Fibroblast of pulmonary artery (primary cell): ENCODE results near the gene ARHGAP27.
"Not testable (repeated sequence)": the region's sequence is repeated elsewhere in the genome, so short reads cannot be mapped to it uniquely, and the experiment has no call there.

ENCODE experiments used
- DNase-seq: peaks from one replicate; pipeline ENCODE4 v3.0.0-alpha.2; 2010; ENCODE audit warnings: low read depth
- H3K4me3 ChIP-seq: replicated peaks from 2 replicates; pipeline ENCODE4 v1.5.1; 2011; ENCODE audit warnings: low read depth, mild to moderate bottlenecking, control low read depth, low read length, moderate library complexity
- TF ChIP-seq, protein P1 (sequence below): IDR thresholded peaks from 2 replicates; pipeline ENCODE4 v1.5.1; 2011; ENCODE audit warnings: mild to moderate bottlenecking, control low read depth, low read length, inconsistent platforms; ENCODE audit errors: missing control alignments

The ARHGAP27 gene

DNA sequence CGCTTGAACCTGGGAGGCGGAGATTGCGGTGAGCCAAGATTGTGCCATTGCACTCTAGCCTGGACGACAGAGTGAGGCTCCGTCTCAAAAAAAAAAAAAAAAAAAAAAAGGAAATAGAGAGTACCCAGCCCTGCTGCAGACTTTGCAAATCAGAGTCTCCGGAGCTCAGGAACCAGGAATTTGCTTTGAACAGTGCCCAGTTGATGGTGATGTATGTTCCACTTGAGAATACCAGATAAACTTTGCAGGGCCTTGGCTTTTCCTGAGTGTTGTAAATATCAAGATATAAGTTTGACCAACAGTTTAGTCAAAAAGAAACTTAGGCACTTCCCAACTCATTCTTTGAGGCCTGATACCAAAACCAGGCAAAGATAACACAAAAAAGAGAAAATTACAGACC lies 85.2 kb downstream of the ARHGAP27 start:
- H3K4me3 ChIP-seq: no peak overlapping the region
- TF ChIP-seq, protein P1, sequence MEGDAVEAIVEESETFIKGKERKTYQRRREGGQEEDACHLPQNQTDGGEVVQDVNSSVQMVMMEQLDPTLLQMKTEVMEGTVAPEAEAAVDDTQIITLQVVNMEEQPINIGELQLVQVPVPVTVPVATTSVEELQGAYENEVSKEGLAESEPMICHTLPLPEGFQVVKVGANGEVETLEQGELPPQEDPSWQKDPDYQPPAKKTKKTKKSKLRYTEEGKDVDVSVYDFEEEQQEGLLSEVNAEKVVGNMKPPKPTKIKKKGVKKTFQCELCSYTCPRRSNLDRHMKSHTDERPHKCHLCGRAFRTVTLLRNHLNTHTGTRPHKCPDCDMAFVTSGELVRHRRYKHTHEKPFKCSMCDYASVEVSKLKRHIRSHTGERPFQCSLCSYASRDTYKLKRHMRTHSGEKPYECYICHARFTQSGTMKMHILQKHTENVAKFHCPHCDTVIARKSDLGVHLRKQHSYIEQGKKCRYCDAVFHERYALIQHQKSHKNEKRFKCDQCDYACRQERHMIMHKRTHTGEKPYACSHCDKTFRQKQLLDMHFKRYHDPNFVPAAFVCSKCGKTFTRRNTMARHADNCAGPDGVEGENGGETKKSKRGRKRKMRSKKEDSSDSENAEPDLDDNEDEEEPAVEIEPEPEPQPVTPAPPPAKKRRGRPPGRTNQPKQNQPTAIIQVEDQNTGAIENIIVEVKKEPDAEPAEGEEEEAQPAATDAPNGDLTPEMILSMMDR: no peak
- no peak for DNase-seq

DNA sequence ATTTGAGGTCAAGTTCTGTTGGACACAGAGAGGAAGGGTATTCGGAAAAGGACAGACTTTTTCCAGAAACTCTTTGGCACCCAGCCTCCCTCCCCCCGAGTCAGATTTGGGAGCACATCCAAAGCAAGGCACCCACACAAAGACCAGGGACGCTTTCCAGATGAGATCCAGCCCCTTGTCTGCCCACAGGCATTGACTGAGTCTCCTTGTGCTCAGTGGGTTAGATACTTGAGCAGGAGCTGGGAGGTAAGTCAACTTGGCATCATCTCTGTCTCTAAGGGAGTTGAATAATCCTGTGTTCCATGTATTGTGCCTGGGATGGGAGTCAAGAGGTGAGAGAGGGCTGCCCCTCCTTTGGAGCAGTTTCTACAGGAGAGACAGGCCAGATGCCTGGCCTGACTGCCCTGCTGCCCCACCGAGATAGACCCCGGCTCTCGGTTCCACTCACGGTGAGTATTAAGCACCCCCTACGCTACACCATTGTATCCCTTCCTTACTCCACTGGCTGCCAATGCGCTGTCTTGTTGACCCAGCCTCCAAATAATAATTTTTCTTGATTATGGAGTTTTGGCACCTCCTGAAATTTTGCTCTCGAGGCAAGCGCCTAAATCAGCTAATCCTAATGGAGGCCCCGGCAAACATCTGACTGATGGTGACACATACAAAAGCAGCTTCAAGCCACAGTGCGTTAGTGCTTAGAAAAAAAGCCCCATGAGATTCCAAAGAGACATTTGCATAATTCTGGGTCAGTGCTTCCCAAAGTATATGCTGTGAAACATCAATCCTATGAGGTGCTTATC lies 86.3 kb downstream of the ARHGAP27 start:
- TF ChIP-seq, protein P1: no peak
- peak; percentile 85 for DNase-seq
- no peak overlapping the region for H3K4me3 ChIP-seq

DNA sequence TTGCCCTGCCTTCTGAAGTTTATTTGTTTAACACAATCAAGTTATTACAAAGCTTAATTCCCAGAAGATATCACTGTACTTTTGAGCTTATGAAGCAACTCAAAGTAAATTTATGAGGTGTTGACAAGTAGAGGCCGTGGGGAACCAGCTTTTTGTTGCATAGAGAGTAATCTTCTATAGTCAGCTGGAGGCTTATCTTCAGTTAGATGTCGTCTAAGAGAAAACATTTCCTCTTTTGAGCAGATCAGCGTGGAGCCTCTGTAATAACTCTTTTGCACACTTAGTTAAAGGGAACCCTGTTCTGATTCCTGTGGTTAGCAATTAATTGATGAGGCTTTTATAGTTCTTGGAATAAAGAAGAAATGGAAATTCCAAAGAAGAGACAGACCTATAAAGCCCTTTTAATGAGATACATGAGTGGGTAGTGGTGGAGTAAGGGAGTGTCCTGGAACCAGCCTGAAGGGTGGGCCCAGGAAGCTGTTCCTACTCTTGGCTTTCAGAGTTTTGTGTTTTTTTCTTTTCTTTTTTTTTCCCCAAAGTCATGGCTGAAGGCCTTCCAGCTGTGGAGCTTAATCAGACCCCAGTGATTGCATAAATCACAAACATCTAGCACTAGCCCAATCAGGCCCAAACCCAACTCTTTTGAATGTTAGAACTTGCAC lies 87.0 kb downstream of the ARHGAP27 start:
- DNase-seq: peak; percentile 93
- no peak overlapping the region for H3K4me3 ChIP-seq
- TF ChIP-seq, protein P1: no peak

DNA sequence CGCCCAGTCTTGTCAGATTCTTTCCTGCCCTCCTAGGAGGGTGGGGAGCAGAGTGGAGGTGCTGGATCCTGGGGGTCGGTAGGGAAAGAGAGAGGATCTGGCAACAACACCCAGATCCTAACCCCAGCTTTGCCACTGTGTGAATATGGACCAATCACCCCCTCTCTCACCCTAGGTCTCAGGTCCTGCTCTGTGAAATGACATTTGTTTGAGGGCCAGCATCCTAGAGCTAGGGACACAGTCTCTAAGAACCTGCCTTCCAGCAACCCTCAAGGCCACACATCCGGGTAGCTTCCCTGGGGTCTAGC lies 87.5 kb downstream of the ARHGAP27 start:
- H3K4me3 ChIP-seq: no peak overlapping the region
- TF ChIP-seq, protein P1: no peak
- no peak for DNase-seq

DNA sequence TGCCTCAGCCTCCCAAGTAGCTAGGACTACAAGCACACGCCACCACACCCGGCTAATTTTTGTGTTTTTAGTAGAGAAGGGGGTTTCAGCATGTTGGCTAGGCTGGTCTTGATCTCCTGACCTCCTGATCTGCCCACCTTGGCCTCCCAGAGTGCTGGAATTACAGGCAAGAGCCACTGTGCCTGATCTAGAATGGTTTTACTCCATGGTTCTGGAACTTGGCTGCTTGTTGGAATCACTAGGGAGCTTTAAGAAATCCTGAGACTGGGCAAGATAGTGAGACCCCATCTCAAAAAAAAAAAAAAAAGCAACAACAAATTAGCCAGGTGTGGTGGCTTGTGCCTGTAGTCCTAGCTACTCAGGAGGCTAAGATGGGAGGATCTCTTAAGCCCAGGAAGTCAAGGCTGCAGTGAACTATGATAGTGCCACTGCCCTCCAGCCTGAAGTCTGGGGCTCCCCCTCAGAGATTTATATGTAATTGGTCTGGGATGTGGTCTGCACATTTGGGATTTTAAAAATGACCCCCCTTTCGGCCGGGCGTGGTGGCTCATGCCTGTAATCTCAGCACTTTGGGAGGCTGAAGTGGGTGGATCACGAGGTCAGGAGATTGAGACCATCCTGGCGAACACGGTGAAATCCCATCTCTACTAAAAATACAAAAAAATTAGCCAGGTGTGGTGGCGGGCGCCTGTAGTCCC lies 88.6 kb downstream of the ARHGAP27 start:
- not testable (repeated sequence) for H3K4me3 ChIP-seq, DNase-seq
